NT2/D1 (cell line): ENCODE data around the gene CDK14.

Source experiments
- SUZ12 ChIP-seq: IDR thresholded peaks from 2 replicates; pipeline ENCODE4 v1.6.1; 2011; ENCODE audit not compliant: insufficient read length, insufficient read depth; ENCODE audit errors: extremely low read depth
- YY1 ChIP-seq: IDR thresholded peaks from 2 replicates; pipeline ENCODE4 v1.6.1; 2011; ENCODE audit not compliant: insufficient read length, insufficient read depth
- ZNF274 ChIP-seq: IDR thresholded peaks from 2 replicates; pipeline ENCODE4 v1.6.1; 2011; ENCODE audit warnings: mild to moderate bottlenecking, low read depth, low read length

DNA sequence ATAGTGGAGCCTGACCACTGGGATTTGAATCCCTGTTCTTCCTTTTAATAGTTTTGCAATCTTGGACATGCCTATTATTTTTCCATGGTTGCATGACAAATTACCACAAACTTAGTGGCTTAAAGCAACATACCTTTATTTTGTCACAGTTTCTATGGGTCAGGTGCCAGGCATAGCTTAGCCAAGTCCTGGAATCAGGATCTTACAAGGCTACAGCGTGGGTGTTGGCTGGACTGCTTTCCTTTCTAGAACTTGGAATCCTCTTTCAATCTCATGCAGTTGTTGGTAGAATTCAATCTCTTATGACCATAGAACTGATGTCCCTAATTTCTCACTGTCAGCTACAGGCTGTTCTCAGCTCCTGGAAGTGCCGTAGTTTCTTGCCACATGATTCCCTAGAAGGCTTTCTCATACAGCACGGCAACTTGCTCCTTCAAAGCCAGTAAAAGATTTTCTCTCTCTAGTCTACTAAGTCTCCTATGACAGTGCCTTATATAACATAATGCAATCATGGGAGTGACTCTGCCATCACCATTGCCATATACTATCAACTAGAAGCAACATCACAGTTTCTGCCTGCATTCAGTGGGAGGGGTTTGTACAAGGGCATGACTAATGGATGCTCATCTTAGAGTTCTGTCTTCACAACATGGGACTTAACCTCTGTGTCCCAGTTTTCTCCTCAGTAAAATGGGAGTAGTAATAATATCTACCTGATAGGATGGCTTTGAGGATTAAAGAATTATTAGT lies 424.7 kb downstream of the CDK14 start:
- no peak for TF ChIP-seq YY1
- no peak for TF ChIP-seq ZNF274
- no peak for TF ChIP-seq SUZ12
